Loucy (cell line): Measurements from ENCODE around the gene KRT3.

ENCODE experiments used
- H2AFZ ChIP-seq: fragments of 200-600 bp; sonication (generic); 2 replicates; pipeline ENCODE4 v1.6.0; 2016; ENCODE audit warnings: antibody characterized with exemption, mild to moderate bottlenecking, low read length, moderate library complexity
- H3F3A ChIP-seq: fragments of 200-600 bp; 2 replicates; pipeline ENCODE4 v1.6.0; 2016; ENCODE audit warnings: antibody characterized with exemption, low read depth, mild to moderate bottlenecking
- H3K27me3 ChIP-seq: fragments of 200-600 bp; sonication (generic); 2 replicates; pipeline ENCODE4 v1.6.1; 2014; ENCODE audit warnings: low read length, mild to moderate bottlenecking; ENCODE audit not compliant: insufficient read depth, poor library complexity, severe bottlenecking
- H3K36me3 ChIP-seq: fragments of 200-600 bp; sonication (generic); 2 replicates; pipeline ENCODE4 v1.6.1; 2016; ENCODE audit warnings: low read length; ENCODE audit not compliant: insufficient read depth
- H3K4me1 ChIP-seq: fragments of 200-600 bp; sonication (generic); 2 replicates; pipeline ENCODE4 v1.5.1; 2014; ENCODE audit warnings: low read length, mild to moderate bottlenecking; ENCODE audit not compliant: insufficient read depth, poor library complexity, severe bottlenecking
- H3K4me2 ChIP-seq: fragments of 200-600 bp; sonication (generic); 2 replicates; pipeline ENCODE4 v1.6.0; 2014; ENCODE audit warnings: antibody characterized with exemption, low read length, low read depth, mild to moderate bottlenecking; ENCODE audit not compliant: poor library complexity, severe bottlenecking
- H3K4me3 ChIP-seq: fragments of 200-600 bp; sonication (generic); 2 replicates; pipeline ENCODE4 v1.5.1; 2014; ENCODE audit warnings: low read length, mild to moderate bottlenecking, mixed read lengths; ENCODE audit not compliant: poor library complexity, severe bottlenecking
- H3K79me2 ChIP-seq: fragments of 200-600 bp; sonication (generic); 2 replicates; pipeline ENCODE4 v1.6.1; 2014; ENCODE audit warnings: low read length; ENCODE audit not compliant: insufficient read depth
- H3K9ac ChIP-seq: fragments of 200-600 bp; sonication (generic); 2 replicates; pipeline ENCODE4 v1.6.0; 2014; ENCODE audit warnings: mild to moderate bottlenecking, low read depth, low read length, moderate library complexity; ENCODE audit not compliant: poor library complexity, severe bottlenecking
- H3K9me2 ChIP-seq: fragments of 200-600 bp; sonication (generic); replicated peaks from 2 replicates; pipeline ENCODE4 v1.6.1; 2016; ENCODE audit warnings: low read depth, low read length, mixed read lengths
- H3K9me3 ChIP-seq: fragments of 200-600 bp; sonication (generic); 2 replicates; pipeline ENCODE4 v1.6.1; 2014; ENCODE audit warnings: mild to moderate bottlenecking, antibody characterized with exemption, low read length, low read depth; ENCODE audit not compliant: insufficient read depth
- H4K20me1 ChIP-seq: fragments of 200-600 bp; sonication (generic); 2 replicates; pipeline ENCODE4 v1.6.0; 2014; ENCODE audit warnings: antibody characterized with exemption, low read length, mild to moderate bottlenecking; ENCODE audit not compliant: insufficient read depth, poor library complexity, severe bottlenecking
- EZH2phosphoT487 ChIP-seq: fragments of 200-600 bp; IDR thresholded peaks from 2 replicates; pipeline ENCODE4 v1.6.1; 2018; ENCODE audit warnings: antibody characterized with exemption, mild to moderate bottlenecking, moderate library complexity, borderline replicate concordance
- TF ChIP-seq, protein P1 (sequence below): fragments of 200-600 bp; sonication (generic); conservative IDR thresholded peaks from 2 replicates; pipeline ENCODE4 v1.5.1; 2014; ENCODE audit warnings: mild to moderate bottlenecking, antibody characterized with exemption, low read length

The KRT3 gene

GRCh38 chr12:52828591-52829021 is 32.7 kb upstream of the KRT3 start:
- peaks cover 5% of the 10 kb centered on the region for H3K4me1 ChIP-seq
- H3K4me3 ChIP-seq = no peak overlapping the region
- H3K27me3 ChIP-seq = no peaks in the 10 kb centered on the region
- H4K20me1 ChIP-seq = no peaks in the 10 kb centered on the region
- TF ChIP-seq, protein P1, sequence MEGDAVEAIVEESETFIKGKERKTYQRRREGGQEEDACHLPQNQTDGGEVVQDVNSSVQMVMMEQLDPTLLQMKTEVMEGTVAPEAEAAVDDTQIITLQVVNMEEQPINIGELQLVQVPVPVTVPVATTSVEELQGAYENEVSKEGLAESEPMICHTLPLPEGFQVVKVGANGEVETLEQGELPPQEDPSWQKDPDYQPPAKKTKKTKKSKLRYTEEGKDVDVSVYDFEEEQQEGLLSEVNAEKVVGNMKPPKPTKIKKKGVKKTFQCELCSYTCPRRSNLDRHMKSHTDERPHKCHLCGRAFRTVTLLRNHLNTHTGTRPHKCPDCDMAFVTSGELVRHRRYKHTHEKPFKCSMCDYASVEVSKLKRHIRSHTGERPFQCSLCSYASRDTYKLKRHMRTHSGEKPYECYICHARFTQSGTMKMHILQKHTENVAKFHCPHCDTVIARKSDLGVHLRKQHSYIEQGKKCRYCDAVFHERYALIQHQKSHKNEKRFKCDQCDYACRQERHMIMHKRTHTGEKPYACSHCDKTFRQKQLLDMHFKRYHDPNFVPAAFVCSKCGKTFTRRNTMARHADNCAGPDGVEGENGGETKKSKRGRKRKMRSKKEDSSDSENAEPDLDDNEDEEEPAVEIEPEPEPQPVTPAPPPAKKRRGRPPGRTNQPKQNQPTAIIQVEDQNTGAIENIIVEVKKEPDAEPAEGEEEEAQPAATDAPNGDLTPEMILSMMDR = no peak
- TF ChIP-seq EZH2phosphoT487 = no peak
- H3K9me3 ChIP-seq = no peaks in the 10 kb centered on the region
- no peak overlapping the region for H3K9ac ChIP-seq
- H3K36me3 ChIP-seq = no peaks in the 10 kb centered on the region
- no peaks in the 10 kb centered on the region for H3K79me2 ChIP-seq
- no peak overlapping the region for H2AFZ ChIP-seq
- no peak overlapping the region for H3K4me2 ChIP-seq
- H3K9me2 ChIP-seq = no peaks in the 10 kb centered on the region
- no peaks in the 10 kb centered on the region for H3F3A ChIP-seq

DNA sequence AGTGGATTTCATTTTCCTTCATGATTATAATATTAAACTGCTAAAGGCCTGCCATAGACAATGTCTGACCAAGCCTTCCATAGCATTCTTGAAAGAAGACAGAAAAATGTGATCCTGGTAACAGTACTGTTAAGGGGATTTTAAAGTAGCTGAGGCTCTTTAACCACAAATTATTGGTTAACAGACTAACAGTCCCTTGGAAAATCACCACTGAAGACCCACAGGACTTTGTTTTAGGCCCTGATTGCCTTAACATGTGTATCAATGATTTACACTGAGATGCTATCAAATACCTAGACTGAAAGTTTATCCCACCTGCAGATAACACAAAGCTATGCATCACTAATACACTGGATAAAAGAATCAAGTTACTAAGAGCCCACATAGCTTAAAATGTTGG is 32.2 kb upstream of the KRT3 start:
- H4K20me1 ChIP-seq = no peaks in the 10 kb centered on the region

GRCh38 chr12:52827499-52828090 is 31.7 kb upstream of the KRT3 start:
- no peak for TF ChIP-seq EZH2phosphoT487
- TF ChIP-seq, protein P1 = no peak

More for the DNA sequence above, 32.2 kb upstream of the KRT3 start:
- Histone ChIP-seq H3K4me3 (no peak overlapping the region), H3K9me3 (no peaks in the 10 kb centered on the region), H3K4me2 (no peak overlapping the region), H3K9ac (no peak overlapping the region), H3K9me2 (no peaks in the 10 kb centered on the region), H3K4me1 (peaks cover 5% of the 10 kb centered on the region), H2AFZ (no peak overlapping the region), H3F3A (no peaks in the 10 kb centered on the region), H3K36me3 (no peaks in the 10 kb centered on the region), H3K79me2 (no peaks in the 10 kb centered on the region), H3K27me3 (no peaks in the 10 kb centered on the region)
- TF ChIP-seq, protein P1 = no peak
- TF ChIP-seq EZH2phosphoT487 = no peak

More at GRCh38 chr12:52827499-52828090, 31.7 kb upstream of the KRT3 start:
- Histone ChIP-seq H3K9me2 (no peaks in the 10 kb centered on the region), H3F3A (no peaks in the 10 kb centered on the region), H3K4me3 (no peak overlapping the region), H3K4me2 (no peak overlapping the region), H3K9ac (no peak overlapping the region), H3K9me3 (no peaks in the 10 kb centered on the region), H3K36me3 (no peaks in the 10 kb centered on the region), H3K4me1 (peaks cover 5% of the 10 kb centered on the region), H4K20me1 (no peaks in the 10 kb centered on the region), H3K79me2 (no peaks in the 10 kb centered on the region), H2AFZ (no peak overlapping the region), H3K27me3 (no peaks in the 10 kb centered on the region)
